ENCODE measurements around the gene MRTFA. TPM values are rescaled to one million over a fixed set of nuclear protein-coding genes. Genes with fewer than 3 reads are reported as not detected.
A peak's percentile ranks its signal among the peaks of the same experiment; 100 is the strongest.

MRTFA gene
- total RNA-seq, 2 donors from 2014 or later: 71.8 to 129 TPM

DNA sequence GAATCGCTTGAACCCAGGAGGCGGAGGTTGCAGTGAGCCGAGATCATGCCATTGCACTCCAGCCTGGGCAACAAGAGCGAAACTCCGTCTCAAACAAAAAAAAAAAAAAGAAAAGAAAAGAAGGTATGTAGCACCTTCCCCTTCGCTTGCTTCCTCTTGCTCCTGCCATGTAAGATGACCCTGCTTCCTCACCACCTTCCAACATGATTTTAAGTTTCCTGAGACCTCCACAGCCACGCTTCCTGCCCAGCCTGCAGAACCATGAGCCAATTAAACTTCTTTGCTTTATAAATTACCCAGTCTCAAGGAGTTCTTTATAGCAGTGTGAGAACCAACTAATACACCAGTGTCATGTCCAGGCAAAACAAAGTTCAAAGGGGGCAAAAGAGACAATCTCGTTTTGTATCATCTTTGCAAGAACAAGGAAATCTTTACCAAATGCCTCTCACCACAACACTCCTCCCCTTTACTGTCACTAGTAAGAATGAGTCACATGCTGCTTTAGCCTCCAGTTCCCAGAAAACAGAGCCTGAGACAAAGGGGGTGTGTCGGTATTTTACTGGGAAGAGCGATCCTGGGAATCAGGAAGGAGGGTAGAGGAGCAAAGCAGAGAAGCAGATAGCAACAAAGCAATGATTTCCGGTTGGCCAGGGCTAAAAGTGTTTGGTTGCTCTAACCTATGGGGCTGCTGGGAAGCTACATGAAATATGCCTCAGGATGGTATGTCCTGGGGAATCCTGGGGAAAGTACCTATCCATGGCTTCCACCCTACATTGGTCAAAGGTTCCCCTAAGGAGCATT, 32.3 kb upstream of the MRTFA start:
- ATAC-seq (ENCODE audit: insufficient number of reproducible peaks, low FRiP score, low read depth) (no peak), DNase-seq (ENCODE audit: low spot score) (no peak)
- no peak overlapping the region for H3K27ac ChIP-seq
- H3K36me3 ChIP-seq: no peaks in the 10 kb centered on the region
- H3K9me3 ChIP-seq: no peaks in the 10 kb centered on the region
- H3K4me3 ChIP-seq: no peak overlapping the region
- no peaks in the 10 kb centered on the region for H3K27me3 ChIP-seq (replicated peaks; ENCODE audit: insufficient read depth)
- peaks cover 17 to 36% of the 10 kb centered on the region in 2 donors for H3K4me1 ChIP-seq (ENCODE audit: control insufficient read depth in 1 of 2, low read depth in 2 of 2)
- TF ChIP-seq, protein P1, sequence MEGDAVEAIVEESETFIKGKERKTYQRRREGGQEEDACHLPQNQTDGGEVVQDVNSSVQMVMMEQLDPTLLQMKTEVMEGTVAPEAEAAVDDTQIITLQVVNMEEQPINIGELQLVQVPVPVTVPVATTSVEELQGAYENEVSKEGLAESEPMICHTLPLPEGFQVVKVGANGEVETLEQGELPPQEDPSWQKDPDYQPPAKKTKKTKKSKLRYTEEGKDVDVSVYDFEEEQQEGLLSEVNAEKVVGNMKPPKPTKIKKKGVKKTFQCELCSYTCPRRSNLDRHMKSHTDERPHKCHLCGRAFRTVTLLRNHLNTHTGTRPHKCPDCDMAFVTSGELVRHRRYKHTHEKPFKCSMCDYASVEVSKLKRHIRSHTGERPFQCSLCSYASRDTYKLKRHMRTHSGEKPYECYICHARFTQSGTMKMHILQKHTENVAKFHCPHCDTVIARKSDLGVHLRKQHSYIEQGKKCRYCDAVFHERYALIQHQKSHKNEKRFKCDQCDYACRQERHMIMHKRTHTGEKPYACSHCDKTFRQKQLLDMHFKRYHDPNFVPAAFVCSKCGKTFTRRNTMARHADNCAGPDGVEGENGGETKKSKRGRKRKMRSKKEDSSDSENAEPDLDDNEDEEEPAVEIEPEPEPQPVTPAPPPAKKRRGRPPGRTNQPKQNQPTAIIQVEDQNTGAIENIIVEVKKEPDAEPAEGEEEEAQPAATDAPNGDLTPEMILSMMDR (IDR thresholded peaks at IDR 0.05): no peak

DNA sequence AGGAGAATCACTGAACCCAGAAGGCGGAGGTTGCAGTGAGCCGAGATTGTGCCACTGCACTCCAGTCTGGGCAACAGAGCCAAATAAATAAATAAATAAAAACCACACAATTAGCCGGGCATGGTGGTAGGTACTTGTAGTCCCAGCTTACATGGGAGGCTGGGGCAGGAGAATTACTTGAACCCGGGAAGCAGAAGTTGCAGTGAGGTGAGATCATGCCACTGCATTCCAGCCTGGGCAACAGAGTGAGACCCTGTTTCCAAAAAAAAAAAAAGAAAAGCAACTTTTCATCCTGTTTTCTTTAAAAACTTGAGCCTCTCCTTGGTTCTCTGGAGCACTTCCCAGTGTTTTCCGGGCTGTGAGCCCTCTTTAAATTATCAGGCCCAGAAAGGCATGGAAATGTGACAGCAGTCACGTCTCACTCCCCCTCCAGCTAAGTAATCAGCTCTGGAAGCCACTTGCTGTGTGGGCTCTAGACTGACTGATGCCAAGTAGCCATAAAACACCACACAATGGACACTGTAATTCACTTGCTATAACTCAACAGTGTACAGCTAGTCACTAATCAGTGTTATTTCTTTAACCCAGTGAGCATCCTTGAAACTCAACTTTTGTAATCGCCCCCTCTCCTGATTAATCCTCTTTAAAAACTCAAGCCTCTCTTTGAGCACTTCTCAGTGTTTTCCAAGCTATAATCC, 29.8 kb upstream of the MRTFA start:
- peaks cover 17 to 36% of the 10 kb centered on the region in 2 donors for H3K4me1 ChIP-seq (ENCODE audit: control insufficient read depth in 1 of 2, low read depth in 2 of 2)
- H3K36me3 ChIP-seq: no peaks in the 10 kb centered on the region
- H3K9me3 ChIP-seq: no peaks in the 10 kb centered on the region
- no peaks in the 10 kb centered on the region for H3K27me3 ChIP-seq (replicated peaks; ENCODE audit: insufficient read depth)
- peak overlapping the region; percentile 62 to 64 for H3K27ac ChIP-seq
- ATAC-seq (ENCODE audit: insufficient number of reproducible peaks, low FRiP score, low read depth): peak; percentile 18
- no peak for DNase-seq (ENCODE audit: low spot score)
- no peak overlapping the region for H3K4me3 ChIP-seq
- TF ChIP-seq, protein P1 (IDR thresholded peaks at IDR 0.05): no peak

DNA sequence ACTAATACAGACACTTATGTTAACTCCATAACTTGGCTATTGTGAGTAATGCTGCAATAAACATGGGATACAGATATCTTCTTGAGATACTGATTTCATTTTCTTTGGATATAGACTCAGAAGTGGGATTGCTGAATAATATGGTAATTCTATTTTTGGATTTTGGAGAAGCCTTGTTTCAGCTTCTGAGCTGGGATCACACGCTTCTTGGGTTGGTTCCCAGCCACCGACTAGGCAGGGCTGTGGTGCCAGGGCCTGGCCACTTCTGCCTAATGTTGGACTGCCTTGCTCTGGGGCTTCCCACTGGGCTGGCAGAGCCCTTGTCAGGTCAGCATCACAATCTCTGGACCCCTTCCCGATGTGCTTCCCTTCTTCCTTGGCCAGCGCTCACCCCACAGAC, 28.8 kb upstream of the MRTFA start:
- H3K27ac ChIP-seq: peak overlapping the region; percentile 62 to 64
- H3K9me3 ChIP-seq: no peaks in the 10 kb centered on the region
- no peaks in the 10 kb centered on the region for H3K36me3 ChIP-seq
- H3K4me3 ChIP-seq: no peak overlapping the region
- DNase-seq (ENCODE audit: low spot score) (peak; percentile 54), ATAC-seq (ENCODE audit: insufficient number of reproducible peaks, low FRiP score, low read depth) (peak; percentile 23)
- TF ChIP-seq, protein P1 (IDR thresholded peaks at IDR 0.05): no peak
- H3K27me3 ChIP-seq (replicated peaks; ENCODE audit: insufficient read depth): no peaks in the 10 kb centered on the region
- H3K4me1 ChIP-seq (ENCODE audit: control insufficient read depth in 1 of 2, low read depth in 2 of 2): peaks cover 17 to 36% of the 10 kb centered on the region in 2 donors

DNA sequence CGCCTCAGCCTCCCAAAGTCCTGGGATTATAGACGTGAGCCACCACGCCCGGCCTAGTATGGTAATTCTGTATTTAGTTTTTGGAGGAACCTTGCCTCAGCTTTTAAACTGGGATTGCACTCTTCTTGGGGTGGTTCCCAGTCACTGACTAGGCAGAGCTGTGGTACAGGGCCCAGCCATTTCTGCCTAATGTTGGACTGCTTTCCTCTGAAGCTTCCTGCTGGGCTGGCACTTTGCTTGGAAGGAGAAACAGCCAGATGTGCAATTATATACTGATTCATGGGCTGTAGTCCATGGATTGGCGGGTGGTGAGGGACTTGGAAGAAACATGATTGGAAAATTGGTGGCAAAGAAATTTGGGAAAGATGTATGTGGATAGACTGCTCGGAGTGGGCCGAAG, 25.2 kb upstream of the MRTFA start:
- no peak for ATAC-seq (ENCODE audit: insufficient number of reproducible peaks, low FRiP score, low read depth)
- H3K4me3 ChIP-seq: no peak overlapping the region
- no peak overlapping the region for H3K27ac ChIP-seq
- DNase-seq (ENCODE audit: low spot score): no peak
- H3K9me3 ChIP-seq: no peaks in the 10 kb centered on the region
- TF ChIP-seq, protein P1 (IDR thresholded peaks at IDR 0.05): no peak
- H3K36me3 ChIP-seq: no peaks in the 10 kb centered on the region
- peaks cover 17 to 23% of the 10 kb centered on the region in 2 donors for H3K4me1 ChIP-seq (ENCODE audit: control insufficient read depth in 1 of 2, low read depth in 2 of 2)
- H3K27me3 ChIP-seq (replicated peaks; ENCODE audit: insufficient read depth): no peaks in the 10 kb centered on the region

DNA sequence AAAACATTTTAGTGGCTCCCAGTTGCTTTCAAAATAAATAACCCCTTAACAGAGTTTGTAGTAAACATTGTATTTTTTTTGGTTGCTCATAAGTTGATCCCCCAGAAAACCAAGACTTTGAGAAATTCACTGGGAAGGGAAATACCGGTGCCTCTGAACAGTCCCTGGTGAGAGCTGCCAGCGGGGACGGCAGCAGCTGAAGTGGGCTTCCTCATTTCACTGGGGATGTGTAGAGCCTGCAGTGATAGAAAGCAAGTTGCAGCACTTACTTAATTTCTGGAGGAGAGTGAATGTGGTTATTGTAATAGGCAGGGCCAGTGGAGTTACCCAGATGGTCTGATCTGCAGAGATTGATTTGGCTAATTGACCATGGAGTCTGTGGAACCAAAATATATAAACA, 24.2 kb upstream of the MRTFA start:
- Histone ChIP-seq H3K4me3 (no peak overlapping the region), H3K36me3 (no peaks in the 10 kb centered on the region), H3K4me1 (ENCODE audit: control insufficient read depth in 1 of 2, low read depth in 2 of 2) (peaks cover 12 to 13% of the 10 kb centered on the region in 2 donors), H3K9me3 (no peaks in the 10 kb centered on the region), H3K27ac (no peak overlapping the region), H3K27me3 (replicated peaks; ENCODE audit: insufficient read depth) (no peaks in the 10 kb centered on the region)
- TF ChIP-seq, protein P1 (IDR thresholded peaks at IDR 0.05): no peak
- ATAC-seq (ENCODE audit: insufficient number of reproducible peaks, low FRiP score, low read depth) (no peak), DNase-seq (ENCODE audit: low spot score) (no peak)

Data from thoracic aorta (tissue), 2 donors.